Fibroblast of the aortic adventitia (primary cell): ENCODE measurements around the gene LNPK. TPM values are rescaled to one million over a fixed set of nuclear protein-coding genes. Genes with fewer than 3 reads are reported as not detected.

Experiments
- DNase-seq: peaks from one replicate; pipeline ENCODE4 v3.0.0-alpha.2; 2010; ENCODE audit warnings: low read depth
- H3K4me3 ChIP-seq: 2 replicates; pipeline ENCODE4 v1.5.1; 2011; ENCODE audit warnings: low read depth, mild to moderate bottlenecking, control low read depth, low read length, moderate library complexity
- total RNA-seq: library from RNA; depleted of rRNA; stranded (reverse); fragments of >200 nt; gene quantifications from 2 replicates; pipeline ENCODE4 v1.2.3, GENCODE V29; 2012; ENCODE audit warnings: low replicate concordance
- TF ChIP-seq, protein P1 (sequence below): IDR thresholded peaks from 2 replicates; pipeline ENCODE4 v1.5.1; 2011; ENCODE audit warnings: mild to moderate bottlenecking, low read length, control low read depth, inconsistent platforms; ENCODE audit not compliant: insufficient read depth

The LNPK gene
- total RNA-seq, 1 donor: 61.4 TPM

DNA sequence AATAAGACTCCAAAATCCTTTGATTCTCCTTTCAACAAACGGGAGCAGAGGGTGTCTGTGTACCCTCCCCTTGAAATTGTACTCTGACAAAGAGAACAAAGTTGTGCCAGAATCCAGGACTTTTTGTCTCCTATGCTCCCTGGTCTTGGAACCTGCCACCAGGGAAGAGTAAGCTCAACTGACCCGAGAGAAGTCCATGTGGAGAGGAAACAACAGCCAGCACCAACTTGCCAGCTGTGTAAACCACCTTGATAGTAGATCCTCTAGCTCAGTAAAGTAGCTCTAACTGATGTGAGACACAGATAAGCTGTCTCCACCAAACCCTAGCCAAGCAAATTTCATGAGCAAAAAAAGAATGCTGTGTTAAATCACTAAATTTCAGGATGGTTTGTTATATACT lies 46.9 kb downstream of the LNPK start:
- TF ChIP-seq, protein P1, sequence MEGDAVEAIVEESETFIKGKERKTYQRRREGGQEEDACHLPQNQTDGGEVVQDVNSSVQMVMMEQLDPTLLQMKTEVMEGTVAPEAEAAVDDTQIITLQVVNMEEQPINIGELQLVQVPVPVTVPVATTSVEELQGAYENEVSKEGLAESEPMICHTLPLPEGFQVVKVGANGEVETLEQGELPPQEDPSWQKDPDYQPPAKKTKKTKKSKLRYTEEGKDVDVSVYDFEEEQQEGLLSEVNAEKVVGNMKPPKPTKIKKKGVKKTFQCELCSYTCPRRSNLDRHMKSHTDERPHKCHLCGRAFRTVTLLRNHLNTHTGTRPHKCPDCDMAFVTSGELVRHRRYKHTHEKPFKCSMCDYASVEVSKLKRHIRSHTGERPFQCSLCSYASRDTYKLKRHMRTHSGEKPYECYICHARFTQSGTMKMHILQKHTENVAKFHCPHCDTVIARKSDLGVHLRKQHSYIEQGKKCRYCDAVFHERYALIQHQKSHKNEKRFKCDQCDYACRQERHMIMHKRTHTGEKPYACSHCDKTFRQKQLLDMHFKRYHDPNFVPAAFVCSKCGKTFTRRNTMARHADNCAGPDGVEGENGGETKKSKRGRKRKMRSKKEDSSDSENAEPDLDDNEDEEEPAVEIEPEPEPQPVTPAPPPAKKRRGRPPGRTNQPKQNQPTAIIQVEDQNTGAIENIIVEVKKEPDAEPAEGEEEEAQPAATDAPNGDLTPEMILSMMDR: no peak
- no peak overlapping the region for H3K4me3 ChIP-seq
- no peak for DNase-seq

DNA sequence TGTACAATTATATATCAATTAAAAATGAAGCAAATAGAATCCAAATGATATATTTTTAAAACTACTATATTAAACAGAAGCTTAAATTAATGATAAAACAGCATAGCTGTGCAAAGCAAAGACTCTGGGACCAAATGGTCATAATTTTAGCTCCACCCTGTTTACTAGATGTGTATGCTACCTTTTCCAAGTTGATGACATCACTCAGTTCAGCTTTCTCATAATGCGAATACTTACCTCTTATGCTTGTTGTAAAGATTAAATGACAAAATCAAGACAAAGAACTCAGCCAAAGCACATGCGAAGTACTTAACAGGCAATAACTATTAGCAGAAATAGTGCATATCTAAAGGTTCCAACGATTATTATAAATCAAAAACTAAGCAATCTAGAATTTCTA lies 51.6 kb downstream of the LNPK start:
- DNase-seq: no peak
- TF ChIP-seq, protein P1: no peak
- H3K4me3 ChIP-seq: no peak overlapping the region

DNA sequence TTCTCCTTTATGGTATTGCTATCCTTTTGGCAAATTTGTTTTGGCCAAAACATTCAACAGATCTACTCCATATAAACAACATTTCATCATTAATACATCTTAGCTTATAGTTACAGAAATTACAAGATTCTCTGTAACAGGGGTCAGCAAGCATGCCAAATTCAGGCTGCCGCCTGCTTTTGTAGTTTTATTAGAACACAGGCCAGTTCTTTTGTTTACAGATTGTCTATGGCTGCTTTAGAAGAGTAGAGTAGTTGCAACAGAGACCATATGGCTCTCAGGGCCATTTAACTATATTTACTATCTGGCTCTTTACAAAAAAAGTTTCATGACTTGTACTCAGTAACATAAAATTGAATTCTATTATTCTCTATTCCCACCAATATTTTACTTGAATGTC lies 53.9 kb downstream of the LNPK start:
- H3K4me3 ChIP-seq: no peak overlapping the region
- TF ChIP-seq, protein P1: no peak
- no peak for DNase-seq

DNA sequence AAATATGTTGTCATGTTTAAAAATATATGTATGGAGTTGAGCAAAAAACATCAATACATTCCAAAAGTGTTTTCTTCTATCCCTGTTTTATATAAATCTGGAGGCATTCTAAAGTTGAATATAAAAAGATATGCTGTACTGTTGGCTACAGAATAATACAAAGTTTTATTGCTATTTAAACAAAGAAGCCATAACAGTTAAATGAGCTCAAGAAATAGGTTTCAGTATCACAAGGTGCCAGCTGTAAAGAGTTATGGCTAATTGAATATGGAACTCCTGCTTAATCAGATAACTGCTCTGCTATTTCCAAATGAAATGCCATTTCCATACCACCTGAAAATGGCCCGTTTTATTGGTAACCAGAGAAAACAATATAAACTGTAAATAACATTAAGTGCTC lies 55.0 kb downstream of the LNPK start:
- no peak for DNase-seq
- H3K4me3 ChIP-seq: no peak overlapping the region
- TF ChIP-seq, protein P1: no peak

DNA sequence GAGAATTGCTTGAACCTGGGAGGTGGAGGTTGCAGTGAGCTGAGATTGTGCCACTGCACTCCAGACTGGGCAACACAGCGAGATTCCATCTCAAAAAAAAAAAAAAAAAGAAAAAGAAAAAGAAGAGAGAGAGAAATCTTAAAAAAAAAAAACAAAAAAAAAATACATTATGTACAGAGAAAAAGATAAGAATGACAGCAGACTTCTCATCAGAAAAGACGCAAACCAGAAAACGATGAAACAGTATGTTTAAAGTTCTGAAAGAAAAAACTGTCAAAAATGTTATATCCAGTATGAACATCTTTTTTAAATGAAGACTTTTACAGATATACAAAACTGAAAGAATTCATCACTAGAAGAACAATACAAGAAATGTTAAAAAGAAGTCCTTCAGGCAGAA lies 60.4 kb downstream of the LNPK start:
- TF ChIP-seq, protein P1: no peak
- no peak for DNase-seq
- no peak overlapping the region for H3K4me3 ChIP-seq

DNA sequence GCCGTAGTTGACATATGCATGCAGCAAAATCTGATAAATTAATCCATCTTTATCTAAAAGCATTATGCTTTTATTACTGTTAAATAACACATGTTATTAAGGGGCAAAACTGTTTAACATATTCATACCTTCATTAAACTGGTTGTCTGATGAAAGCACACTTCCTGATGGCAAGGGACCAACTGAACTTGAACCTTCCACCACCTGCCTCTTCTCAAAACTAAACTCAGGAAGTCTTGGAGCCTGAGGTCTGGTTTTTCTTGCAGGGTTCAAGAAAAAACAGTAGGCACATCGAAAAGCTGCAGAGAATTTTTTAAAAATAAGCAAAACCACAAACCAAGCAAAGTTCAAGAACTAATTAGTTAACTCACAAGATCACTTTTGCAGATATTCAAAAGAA lies 64.9 kb downstream of the LNPK start:
- no peak overlapping the region for H3K4me3 ChIP-seq
- TF ChIP-seq, protein P1: no peak
- DNase-seq: no peak

DNA sequence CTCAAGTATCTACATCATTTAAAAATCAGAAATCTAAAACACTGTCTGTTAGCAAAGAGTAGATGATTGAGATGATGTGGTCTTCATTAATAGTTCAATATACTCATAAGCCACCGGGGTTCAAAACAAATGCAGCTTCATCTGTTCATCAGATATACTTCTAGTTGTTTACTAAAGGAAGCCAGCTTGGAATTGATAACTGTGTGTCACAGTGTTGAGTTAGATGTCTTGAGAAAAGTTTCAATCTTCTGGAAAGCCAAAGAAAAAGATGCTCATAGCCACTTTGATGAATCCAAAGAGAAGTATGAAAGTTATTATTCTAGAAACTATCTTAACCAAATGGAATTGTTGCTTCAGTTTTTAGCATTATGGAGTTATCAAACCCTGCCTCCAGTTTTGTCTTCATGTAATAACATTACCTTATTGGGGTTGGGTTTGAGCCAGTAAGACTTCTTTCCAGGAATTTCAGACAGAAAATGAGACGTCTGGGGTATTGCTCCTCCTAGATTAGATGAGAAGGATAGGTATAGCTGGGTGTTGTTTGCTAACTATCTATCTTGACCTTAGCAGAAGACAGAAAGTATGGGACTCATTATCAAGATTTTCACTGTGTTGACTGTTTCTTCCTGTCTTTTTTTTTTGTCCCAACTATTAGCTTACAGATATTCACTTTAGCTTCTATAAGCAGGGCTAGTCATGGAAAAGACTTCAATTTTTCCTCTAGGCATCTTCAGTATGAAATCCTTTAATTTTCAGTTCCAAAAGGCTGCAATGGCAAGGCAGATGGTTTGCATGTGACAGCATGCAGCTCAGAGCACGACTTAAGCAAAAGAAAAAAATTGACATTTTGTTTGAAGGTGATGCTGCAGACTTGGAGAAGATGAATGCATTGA lies 66.5 kb downstream of the LNPK start:
- no peak overlapping the region for H3K4me3 ChIP-seq
- no peak for DNase-seq
- TF ChIP-seq, protein P1: no peak
